ENCODE measurements around the gene ARMC6. TPM values are rescaled to one million over a fixed set of nuclear protein-coding genes. Genes with fewer than 3 reads are reported as not detected.

The ARMC6 gene
- total RNA-seq, 6 experiments from 2014 or later: 30.2 to 41.7 (median 32.5) TPM

GRCh38 chr19:19053508-19054314 is 20.3 kb downstream of the ARMC6 start:
- Mint-ChIP-seq H3K27me3 (ENCODE audit: insufficient read depth) (no peaks in the 10 kb centered on the region), H3K27ac (no peak overlapping the region), H3K36me3 (ENCODE audit: low read depth) (peaks cover 8% of the 10 kb centered on the region), H3K4me1 (ENCODE audit: low read depth) (no peaks in the 10 kb centered on the region), H3K4me3 (no peak overlapping the region), H3K9me3 (no peaks in the 10 kb centered on the region)
- DNase-seq: no peak
- peak; percentile 86 for TF ChIP-seq CTCF (IDR thresholded peaks at IDR 0.05)

DNA sequence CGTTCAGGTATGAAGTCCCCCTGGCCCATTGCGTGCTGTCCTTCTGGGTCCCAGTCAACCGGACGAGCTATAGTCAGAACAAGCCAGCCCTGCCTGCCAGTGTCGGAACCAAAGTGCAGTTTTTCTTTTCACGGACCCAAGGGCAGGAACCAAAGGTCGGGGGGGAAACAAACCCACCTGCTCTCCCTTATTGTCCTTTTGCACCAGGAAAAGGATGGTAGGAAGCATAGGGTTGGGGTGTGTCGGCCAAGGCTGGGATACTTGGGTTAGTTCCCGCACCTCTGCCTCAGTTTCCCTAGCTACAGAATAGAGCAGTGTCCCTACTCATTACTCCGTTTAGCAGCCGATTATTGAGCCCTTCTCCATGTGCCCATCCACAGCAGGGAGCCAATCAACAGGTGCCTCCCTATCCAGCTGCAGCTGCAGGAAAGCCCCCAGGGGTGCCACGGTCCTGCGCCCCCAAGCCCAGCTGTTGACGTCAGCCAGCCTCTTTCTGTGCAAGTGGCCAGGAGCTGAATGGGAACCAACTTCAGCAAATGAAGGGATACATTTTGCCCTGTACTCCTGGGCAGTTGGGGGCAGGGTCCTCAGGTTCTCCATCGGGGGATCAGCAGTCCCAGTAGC is 21.0 kb downstream of the ARMC6 start:
- DNase-seq: no peak
- H3K36me3 Mint-ChIP-seq (ENCODE audit: low read depth): peaks cover 9% of the 10 kb centered on the region
- H3K27me3 Mint-ChIP-seq (ENCODE audit: insufficient read depth): no peaks in the 10 kb centered on the region
- TF ChIP-seq CTCF (IDR thresholded peaks at IDR 0.05): no peak
- no peak overlapping the region for H3K27ac Mint-ChIP-seq
- H3K4me3 Mint-ChIP-seq: no peak overlapping the region
- no peaks in the 10 kb centered on the region for H3K9me3 Mint-ChIP-seq
- no peaks in the 10 kb centered on the region for H3K4me1 Mint-ChIP-seq (ENCODE audit: low read depth)

DNA sequence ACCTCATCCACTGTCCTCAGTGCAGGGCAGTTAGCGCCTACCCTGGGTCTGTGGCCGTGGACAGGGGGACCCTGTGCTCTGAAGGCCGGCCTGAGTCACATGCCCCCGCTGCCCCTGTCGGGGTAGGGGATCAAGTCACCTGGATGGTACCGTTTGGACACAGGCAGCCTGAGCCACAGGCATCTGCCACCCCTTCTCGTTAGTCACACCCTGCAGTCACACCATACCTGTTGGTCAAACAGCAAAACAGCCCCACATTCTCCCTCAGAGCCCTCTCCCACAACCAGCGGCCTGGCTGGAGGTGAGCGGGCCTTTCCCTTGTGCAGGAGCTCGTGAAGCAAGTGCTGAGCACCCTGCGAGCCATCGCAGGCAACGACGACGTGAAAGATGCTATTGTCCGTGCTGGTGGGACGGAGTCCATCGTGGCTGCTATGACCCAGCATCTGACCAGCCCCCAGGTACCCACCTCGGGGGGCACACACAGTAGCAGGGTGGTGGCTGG is 21.6 kb downstream of the ARMC6 start:
- H3K4me3 Mint-ChIP-seq: no peak overlapping the region
- no peak for TF ChIP-seq CTCF (IDR thresholded peaks at IDR 0.05)
- DNase-seq: no peak
- no peak overlapping the region for H3K27ac Mint-ChIP-seq
- no peaks in the 10 kb centered on the region for H3K9me3 Mint-ChIP-seq
- no peaks in the 10 kb centered on the region for H3K4me1 Mint-ChIP-seq (ENCODE audit: low read depth)
- no peaks in the 10 kb centered on the region for H3K27me3 Mint-ChIP-seq (ENCODE audit: insufficient read depth)
- peaks cover 15% of the 10 kb centered on the region for H3K36me3 Mint-ChIP-seq (ENCODE audit: low read depth)

GRCh38 chr19:19055701-19056100 is 22.3 kb downstream of the ARMC6 start:
- H3K9me3 Mint-ChIP-seq: no peaks in the 10 kb centered on the region
- TF ChIP-seq CTCF (IDR thresholded peaks at IDR 0.05): no peak
- no peaks in the 10 kb centered on the region for H3K27me3 Mint-ChIP-seq (ENCODE audit: insufficient read depth)
- peaks cover 11% of the 10 kb centered on the region for H3K36me3 Mint-ChIP-seq (ENCODE audit: low read depth)
- DNase-seq: no peak
- no peak overlapping the region for H3K4me3 Mint-ChIP-seq
- H3K4me1 Mint-ChIP-seq (ENCODE audit: low read depth): no peaks in the 10 kb centered on the region
- H3K27ac Mint-ChIP-seq: no peak overlapping the region

GRCh38 chr19:19056636-19057275 is 23.4 kb downstream of the ARMC6 start:
- Mint-ChIP-seq H3K36me3 (ENCODE audit: low read depth) (peaks cover 7% of the 10 kb centered on the region; the same call in 1 of the 2 replicates), H3K27ac (no peak overlapping the region), H3K4me1 (ENCODE audit: low read depth) (peaks cover 3% of the 10 kb centered on the region), H3K9me3 (no peaks in the 10 kb centered on the region), H3K4me3 (no peak overlapping the region), H3K27me3 (ENCODE audit: insufficient read depth) (no peaks in the 10 kb centered on the region)
- no peak for DNase-seq
- no peak for TF ChIP-seq CTCF (IDR thresholded peaks at IDR 0.05)

Data from HFFc6 (cell line).